GM23248 (cell line): Measurements from ENCODE around the gene VWA8.

ENCODE experiments used
- EZH2 ChIP-seq: fragments of 200-600 bp; sonication (generic); IDR thresholded peaks from 2 replicates; pipeline ENCODE4 v1.6.1; 2018; ENCODE audit warnings: antibody characterized with exemption, mild to moderate bottlenecking; ENCODE audit not compliant: insufficient read depth, poor library complexity, severe bottlenecking
- EZH2phosphoT487 ChIP-seq: fragments of 200-600 bp; sonication (generic); IDR thresholded peaks from 2 replicates; pipeline ENCODE4 v1.6.1; 2018; ENCODE audit warnings: antibody characterized with exemption, moderate library complexity, mild to moderate bottlenecking, low read depth; ENCODE audit not compliant: insufficient read depth

- TF ChIP-seq EZH2 = no peak
- no peak for TF ChIP-seq EZH2phosphoT487
These were observed 25.4 kb downstream of the VWA8 start for GRCh38 chr13:41935501-41935900.
